GM18520 (cell line): Measurements from ENCODE around the gene COLEC11.
"Not testable (repeated sequence)": the region's sequence is repeated elsewhere in the genome, so short reads cannot be mapped to it uniquely, and the experiment has no call there.

Experiments used
- ATAC-seq: cut with Tn5 transposase; IDR thresholded peaks from one replicate; pipeline ENCODE4 v1.9.1; 2021; ENCODE audit not compliant: unreplicated experiment

COLEC11 gene

GRCh38 chr2:3651691-3652648 is 57.1 kb downstream of the COLEC11 start:
- peak; percentile 67 for ATAC-seq

GRCh38 chr2:3652896-3653625 is 58.1 kb downstream of the COLEC11 start:
- no peak for ATAC-seq

GRCh38 chr2:3654011-3654410 is 59.1 kb downstream of the COLEC11 start:
- no peak for ATAC-seq

- ATAC-seq: no peak
Measured at GRCh38 chr2:3654531-3655225, 59.8 kb downstream of the COLEC11 start.

GRCh38 chr2:3655871-3656761 is 61.2 kb downstream of the COLEC11 start:
- ATAC-seq: no peak

- ATAC-seq: no peak
Measured at GRCh38 chr2:3656762-3657721, 62.1 kb downstream of the COLEC11 start.

- ATAC-seq: no peak
Measured at GRCh38 chr2:3657881-3658280, 63.0 kb downstream of the COLEC11 start, which contains the start of gene ALLC. TSS of gene ALLC (plus strand) at chr2:3658200. CDS start at chr2:3671158, 12,958 bp downstream.

- no peak for ATAC-seq
Measured at GRCh38 chr2:3659447-3660432, 64.8 kb downstream of the COLEC11 start.

- ATAC-seq: not testable (repeated sequence)
Measured at GRCh38 chr2:3660640-3661039, 65.7 kb downstream of the COLEC11 start.

GRCh38 chr2:3661149-3661660 is 66.3 kb downstream of the COLEC11 start:
- no peak for ATAC-seq

- no peak for ATAC-seq
Measured at GRCh38 chr2:3662239-3662638, 67.3 kb downstream of the COLEC11 start.

- ATAC-seq: no peak
Measured at GRCh38 chr2:3664118-3664517, 69.2 kb downstream of the COLEC11 start.

GRCh38 chr2:3664925-3665324 is 70.0 kb downstream of the COLEC11 start:
- no peak for ATAC-seq

GRCh38 chr2:3665886-3666612 is 71.1 kb downstream of the COLEC11 start:
- ATAC-seq: no peak

- no peak for ATAC-seq
Measured at GRCh38 chr2:3666613-3666975, 71.7 kb downstream of the COLEC11 start.

GRCh38 chr2:3667151-3667631 is 72.3 kb downstream of the COLEC11 start:
- no peak for ATAC-seq

GRCh38 chr2:3669656-3670055 is 74.7 kb downstream of the COLEC11 start:
- ATAC-seq: no peak
